GM20431 (cell line): ENCODE results near the gene GMCL1.
"Not testable (repeated sequence)": the region's sequence is repeated elsewhere in the genome, so short reads cannot be mapped to it uniquely, and the experiment has no call there.

Experiments
- in situ Hi-C: fragments of 300-500 bp; cut with MseI, MboI; formaldehyde crosslinking; loops from one replicate; pipeline ENCODE4 v1.15.0; 2020; ENCODE audit warnings: low sequenced_read_pairs; ENCODE audit not compliant: unreplicated experiment

GMCL1 gene

DNA sequence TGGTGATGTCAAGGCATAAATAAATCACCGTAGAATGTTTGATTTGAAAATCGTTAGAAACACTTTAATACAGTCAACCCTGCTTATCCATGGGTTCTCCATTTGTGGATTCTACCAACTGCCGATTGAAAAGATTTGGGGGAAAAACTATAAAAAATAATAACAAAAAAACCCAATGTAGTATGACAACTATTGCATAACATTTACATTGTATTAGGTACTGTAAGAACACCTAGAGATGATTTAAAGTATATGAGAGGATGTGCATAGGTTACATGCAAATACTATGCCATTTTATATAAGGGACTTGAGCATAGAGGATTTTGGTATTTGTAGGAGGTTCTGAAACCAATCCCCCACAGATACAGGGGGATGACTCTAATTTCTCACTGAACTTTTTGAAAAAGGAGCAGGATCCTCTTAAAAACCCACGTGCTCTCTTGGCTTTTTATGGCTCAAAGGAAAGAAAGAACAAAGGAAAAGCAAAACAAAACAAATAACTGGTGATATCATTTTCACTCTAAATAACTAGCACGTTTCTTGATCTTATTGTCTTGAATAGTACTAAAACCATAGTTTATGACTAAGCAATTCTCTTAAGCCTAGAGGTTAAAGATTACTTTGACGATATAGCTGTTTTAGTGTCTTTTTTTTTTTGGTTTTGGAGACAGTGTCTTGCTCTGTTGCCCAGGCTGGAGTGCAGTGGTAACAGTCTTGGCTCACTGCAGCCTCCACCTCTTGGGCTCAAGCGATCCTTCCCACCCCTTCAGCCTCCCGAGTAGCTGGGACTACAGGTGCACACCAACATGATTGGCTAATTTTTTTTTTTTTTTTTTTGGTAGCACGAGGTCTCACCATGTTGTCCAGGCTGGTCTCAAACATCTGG lies 17.0 kb downstream of the GMCL1 start:
- in situ Hi-C loops: no loop called here

- in situ Hi-C loops: no loop called here
These were observed 17.8 kb downstream of the GMCL1 start for GRCh38 chr2:69847068-69847828.

GRCh38 chr2:69848186-69848790 lies 18.8 kb downstream of the GMCL1 start:
- in situ Hi-C loops: no loop called here

- in situ Hi-C loops: no loop called here
These were observed 28.8 kb downstream of the GMCL1 start for GRCh38 chr2:69858261-69858660.

- in situ Hi-C loops: no loop called here
These were observed 33.8 kb downstream of the GMCL1 start for GRCh38 chr2:69863298-69863697.

GRCh38 chr2:69888451-69888850 lies 59.0 kb downstream of the GMCL1 start:
- in situ Hi-C loops: no loop called here

DNA sequence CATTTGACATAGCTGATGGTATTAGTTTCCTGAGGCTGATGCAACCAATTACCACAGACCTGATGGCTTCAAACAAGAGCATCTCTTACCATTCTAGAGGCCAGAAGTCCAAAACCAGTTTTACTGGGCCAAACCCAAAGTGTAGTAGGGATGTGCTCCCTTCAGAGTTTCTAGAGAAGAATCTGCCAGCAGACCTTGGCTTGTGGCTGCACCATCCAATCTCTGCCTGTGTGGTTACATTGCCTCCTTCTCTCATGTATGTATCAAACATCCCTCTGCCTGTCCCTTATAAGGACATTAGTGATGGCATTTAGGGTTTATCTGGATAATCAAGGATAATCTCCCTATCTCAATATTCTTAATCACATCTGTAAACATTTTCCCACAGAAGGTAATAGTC lies 59.8 kb downstream of the GMCL1 start:
- in situ Hi-C loops: no loop called here

DNA sequence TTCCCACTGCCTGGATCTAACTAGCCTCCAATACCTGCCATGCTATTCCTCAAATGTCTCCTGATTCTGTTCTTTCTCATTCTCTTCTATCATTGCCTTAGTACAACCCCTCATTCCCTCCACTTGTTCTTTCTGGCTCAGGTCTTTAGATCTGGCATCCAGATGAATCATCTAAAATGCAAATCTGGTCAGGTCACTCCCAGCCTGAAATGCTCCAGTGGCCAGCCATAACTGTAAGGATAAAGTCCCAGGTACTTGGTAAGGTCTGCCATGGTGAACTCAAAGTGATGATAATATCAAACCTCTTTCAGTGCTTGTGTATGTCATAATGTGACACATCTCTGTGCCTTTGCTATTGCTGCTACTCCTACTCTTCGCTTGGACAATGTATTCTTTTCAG lies 61.4 kb downstream of the GMCL1 start:
- in situ Hi-C loops: no loop called here

- in situ Hi-C loops: not testable (repeated sequence)
These were observed 63.5 kb downstream of the GMCL1 start for GRCh38 chr2:69892838-69893424.

GRCh38 chr2:69893684-69894551 lies 64.5 kb downstream of the GMCL1 start, which contains the start of gene SNRNP27:
TSS of gene SNRNP27 (plus strand) at chr2:69893956. CDS start at chr2:69893985, 29 bp downstream.
- in situ Hi-C loops: no loop called here

DNA sequence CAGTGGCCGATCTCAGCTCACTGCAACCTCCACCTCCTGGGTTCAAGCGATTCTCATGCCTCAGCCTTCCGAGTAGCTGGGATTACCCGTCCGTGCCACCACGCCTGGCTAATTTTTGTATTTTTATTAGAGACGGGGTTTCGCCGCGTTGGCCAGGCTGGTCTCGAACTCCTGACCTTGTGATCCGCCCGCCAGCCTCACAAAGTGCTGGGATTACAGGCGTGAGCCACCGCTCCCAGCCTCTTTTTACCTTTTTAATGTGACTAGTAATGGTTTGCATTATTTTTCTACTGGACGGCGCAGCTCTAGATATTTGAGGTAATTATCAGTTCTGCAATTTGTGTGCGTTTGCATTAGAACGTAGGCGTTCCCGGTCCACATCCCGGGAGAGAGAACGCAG lies 65.3 kb downstream of the GMCL1 start:
- in situ Hi-C loops: not testable (repeated sequence)

DNA sequence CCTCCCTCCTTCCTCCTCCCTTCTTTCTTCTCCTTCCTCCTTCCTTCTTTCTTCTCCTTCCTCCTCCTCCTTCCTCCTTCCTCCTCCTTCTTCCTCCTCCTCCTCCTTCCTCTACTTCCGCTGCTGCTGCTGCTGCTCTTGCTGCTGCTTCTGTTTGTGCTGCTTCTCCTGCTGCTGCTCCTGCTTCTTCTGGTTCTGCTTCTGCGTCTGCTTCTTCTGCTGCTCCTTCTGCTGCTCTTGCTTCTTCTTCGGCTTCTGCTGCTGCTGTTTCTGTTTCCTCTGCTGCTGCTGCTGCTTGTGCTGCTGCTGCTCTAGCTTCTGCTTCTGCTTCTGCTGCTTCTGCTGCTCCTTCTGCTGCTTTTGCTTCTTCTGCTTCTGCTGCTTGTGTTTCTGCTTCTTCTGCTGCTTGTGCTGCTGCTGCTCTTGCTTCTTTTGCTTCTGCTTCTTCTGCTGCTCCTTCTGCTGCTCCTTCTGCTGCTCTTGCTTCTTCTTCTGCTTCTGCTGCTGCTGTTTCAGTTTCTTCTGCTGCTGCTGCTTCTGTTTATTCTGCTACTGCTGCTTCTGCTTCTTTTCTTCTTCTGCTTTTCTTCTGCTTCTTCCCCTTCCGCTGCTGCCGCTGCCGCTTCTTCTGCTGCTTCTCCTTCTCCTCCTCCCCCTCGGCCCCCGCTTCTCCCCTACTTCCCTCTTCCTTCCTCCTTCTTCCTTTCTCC lies 72.9 kb downstream of the GMCL1 start:
- in situ Hi-C loops: loop anchor here (25.0 kb wide), 1 partner anchor 260 kb away; no protein-coding TSS in a partner anchor

GRCh38 chr2:69907216-69907615 lies 77.8 kb downstream of the GMCL1 start:
- in situ Hi-C loops: loop anchor here (25.0 kb wide), 1 partner anchor 255 kb away; no protein-coding TSS in a partner anchor

DNA sequence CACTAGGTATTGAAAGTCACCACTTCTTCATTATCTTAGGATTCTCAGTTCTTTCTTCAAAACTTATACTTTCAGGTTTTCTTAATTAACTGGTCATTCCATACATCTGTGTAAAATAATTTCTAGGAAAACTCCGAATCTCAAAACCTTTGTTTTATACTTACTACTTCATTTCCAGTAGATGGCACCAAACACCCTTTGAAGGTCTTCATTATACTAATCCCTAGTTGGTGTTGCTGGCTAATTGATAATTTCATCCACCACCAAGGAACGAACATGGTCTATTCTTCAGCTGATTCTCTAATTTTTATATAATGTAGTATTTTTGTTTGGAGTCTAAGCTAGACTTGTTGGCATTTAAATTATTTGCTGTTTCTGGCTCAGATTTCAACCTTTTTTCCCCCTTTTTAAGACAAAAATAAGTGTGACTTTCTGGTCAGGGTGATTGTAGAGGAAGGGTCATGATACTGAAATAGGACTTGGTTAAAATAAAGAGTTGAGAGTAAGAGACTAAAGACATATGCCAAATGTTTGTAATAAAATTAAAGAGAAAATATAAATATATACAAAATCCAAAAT lies 82.6 kb downstream of the GMCL1 start:
- in situ Hi-C loops: loop anchor here (25.0 kb wide), 1 partner anchor 250 kb away; no protein-coding TSS in a partner anchor

GRCh38 chr2:69914164-69914949 lies 84.9 kb downstream of the GMCL1 start:
- in situ Hi-C loops: loop anchor here (25.0 kb wide), 1 partner anchor 248 kb away; no protein-coding TSS in a partner anchor

DNA sequence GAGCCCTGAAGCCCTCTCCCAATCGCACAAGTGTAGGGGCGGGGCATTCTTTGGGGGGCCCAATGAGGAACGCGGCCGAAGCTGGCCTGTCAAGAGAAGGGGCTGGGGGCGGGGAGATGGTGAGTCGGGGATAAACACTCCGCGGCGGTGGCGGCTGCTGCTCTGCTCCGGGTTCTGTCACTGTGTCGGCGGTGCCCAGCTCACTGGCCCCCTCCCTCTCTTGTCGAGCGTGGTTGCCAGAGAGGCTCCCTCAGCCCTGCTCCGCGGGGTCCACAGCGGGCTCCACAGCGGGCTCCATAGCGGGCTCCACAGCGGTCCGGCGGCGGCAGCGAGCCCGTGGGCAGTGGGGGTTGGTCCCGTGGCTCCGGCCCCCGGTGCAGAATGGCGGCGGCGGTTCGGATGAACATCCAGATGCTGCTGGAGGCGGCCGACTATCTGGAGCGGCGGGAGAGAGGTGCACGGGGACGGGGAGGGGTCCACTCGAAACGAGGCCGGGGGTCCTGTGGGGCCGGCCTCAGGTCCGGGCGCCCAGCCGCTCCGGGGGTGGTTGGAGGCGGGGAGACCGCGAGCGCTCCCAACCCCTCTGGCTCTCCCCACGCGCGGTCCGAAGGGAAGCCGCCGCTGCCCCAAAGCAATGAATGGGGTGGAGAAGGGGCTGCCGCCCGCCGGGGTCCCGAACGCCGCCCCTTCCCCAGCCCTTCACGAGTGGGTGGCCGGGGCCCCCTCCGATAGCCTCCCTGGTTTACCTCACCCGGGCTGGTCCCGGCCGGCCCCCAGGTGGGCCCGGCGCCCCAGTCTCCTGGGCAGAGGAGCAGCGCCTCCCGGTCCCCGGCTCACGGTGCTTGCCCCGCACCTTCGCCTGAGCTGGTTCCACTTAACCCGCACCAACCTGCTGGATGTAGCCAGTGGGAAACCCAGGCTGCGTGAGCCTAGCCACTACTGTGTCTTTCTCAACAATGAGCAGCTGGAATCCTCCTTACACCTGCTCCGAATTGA lies 85.8 kb downstream of the GMCL1 start, which contains the start of gene MXD1:
TSS of gene MXD1 (plus strand) at position 160 of the 996 bp plus-strand sequence. CDS start at position 382, 222 bp downstream.
- in situ Hi-C loops: loop anchor here (25.0 kb wide), 1 partner anchor 247 kb away; no protein-coding TSS in a partner anchor
